Lung (tissue), 12 donors: ENCODE data around the gene RUSC2. TPM values are rescaled to one million over a fixed set of nuclear protein-coding genes. Genes with fewer than 3 reads are reported as not detected.

Source experiments
- ATAC-seq: fragments of 200-7000 bp; cut with Tn5 transposase; one replicate; pipeline ENCODE4 v1.9.1; 2020; ENCODE audit warnings: moderate number of reproducible peaks; ENCODE audit not compliant: insufficient read depth, low FRiP score
- DNase-seq, 3 donors: peaks; one replicate each; pipeline ENCODE4 v3.0.0-alpha.2; 2013 to 2017
- H3K27ac ChIP-seq, 2 donors: one replicate each; pipeline ENCODE4 v1.5.1; 2013; ENCODE audit warnings: mild to moderate bottlenecking in 2 of 2, moderate library complexity in 2 of 2, control low read depth in 1 of 2, inconsistent platforms in 1 of 2, low read depth in 1 of 2, low read length in 1 of 2
- H3K27me3 ChIP-seq, 3 donors: one replicate each; pipeline ENCODE4 v1.5.1; 2013; ENCODE audit warnings: low read length in 2 of 3; ENCODE audit not compliant: control insufficient read depth in 3 of 3, insufficient read depth in 3 of 3
- H3K36me3 ChIP-seq, 4 donors: one replicate each; pipeline ENCODE4 v1.5.1; 2013; ENCODE audit warnings: low read length in 4 of 4, mild to moderate bottlenecking in 1 of 4, moderate library complexity in 1 of 4; ENCODE audit not compliant: control insufficient read depth in 4 of 4, insufficient read depth in 4 of 4
- H3K4me1 ChIP-seq, 5 donors: one replicate each; pipeline ENCODE4 v1.5.1; 2013; ENCODE audit warnings: low read length in 5 of 5, mild to moderate bottlenecking in 2 of 5, moderate library complexity in 1 of 5; ENCODE audit not compliant: control insufficient read depth in 5 of 5, insufficient read depth in 5 of 5
- H3K4me3 ChIP-seq: one replicate; pipeline ENCODE4 v1.5.1; 2013; ENCODE audit warnings: mild to moderate bottlenecking, control low read depth, moderate library complexity
- H3K9ac ChIP-seq, 2 donors: one replicate each; pipeline ENCODE4 v1.5.1; 2013; ENCODE audit warnings: low read length in 2 of 2, control low read depth in 1 of 2; ENCODE audit not compliant: insufficient read depth in 1 of 2
- H3K9me3 ChIP-seq, 4 donors: one replicate each; pipeline ENCODE4 v1.5.1; 2013; ENCODE audit warnings: low read length in 3 of 4, mild to moderate bottlenecking in 1 of 4, moderate library complexity in 1 of 4; ENCODE audit not compliant: control insufficient read depth in 4 of 4, insufficient read depth in 3 of 4
- WGBS, 2 donors: extraction: QIAGEN DNeasy Blood & Tissue Kit; methylation state at CpG; one replicate each; pipeline ENCODE4 v1.1.7; 2013; 5-methylcytosine and 5-hydroxymethylcytosine counted together
- polyA plus RNA-seq, 2 donors: library from polyadenylated mRNA; stranded (reverse); fragments of 200-250 nt; gene quantifications; one replicate each; pipeline ENCODE4 v1.2.1, GENCODE V29; 2013
- total RNA-seq, 2 donors: library from RNA; depleted of rRNA in 1 of 2; stranded (reverse); fragments of >200 nt in 1 of 2; gene quantifications; one replicate each; pipeline ENCODE4 v1.2.1, GENCODE V29; 2014 to 2021
- TF ChIP-seq, protein P1 (sequence below): IDR thresholded peaks from 2 replicates; pipeline ENCODE4 v1.5.1; 2012; ENCODE audit warnings: mild to moderate bottlenecking; ENCODE audit errors: control extremely low read depth, extremely low read depth
- donor health status: control.
- donor health status: control.
- donor health status: Bipolar disorder and iron deficiency.
- donor health status: healthy.
- donor health status: DM: yes; HTN: yes; CAD: no.

The RUSC2 gene
- total and polyA plus RNA-seq, 4 donors = 12.2 to 25.7 (median 14.7) TPM

DNA sequence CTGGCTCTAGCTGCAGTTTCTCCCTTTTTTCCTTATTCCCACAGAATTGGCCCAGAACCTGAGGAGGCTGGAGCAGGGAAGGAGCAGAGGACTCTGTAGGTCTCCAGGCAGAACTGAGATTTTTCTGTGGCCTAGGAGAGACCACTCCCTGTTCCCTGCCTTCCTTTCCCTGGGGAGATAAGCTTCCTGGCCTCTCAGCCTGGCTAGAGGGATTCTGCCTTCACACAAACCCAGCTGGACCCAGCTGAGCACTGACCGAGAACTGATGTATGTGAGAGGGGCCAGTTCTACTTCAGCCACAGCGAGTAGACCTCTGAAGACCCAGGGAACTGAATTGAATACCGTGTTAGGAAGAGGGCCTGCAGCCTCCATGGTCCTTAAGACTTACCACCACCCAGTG, 48.0 kb downstream of the RUSC2 start:
- peaks cover 15 to 30% (median 26%) of the 10 kb centered on the region in 5 donors for H3K4me1 ChIP-seq
- H3K4me3 ChIP-seq = no peak overlapping the region
- H3K9ac ChIP-seq = peak overlapping the region in 1 of 2 donors; percentile 88
- no peaks in the 10 kb centered on the region for H3K36me3 ChIP-seq
- TF ChIP-seq, protein P1, sequence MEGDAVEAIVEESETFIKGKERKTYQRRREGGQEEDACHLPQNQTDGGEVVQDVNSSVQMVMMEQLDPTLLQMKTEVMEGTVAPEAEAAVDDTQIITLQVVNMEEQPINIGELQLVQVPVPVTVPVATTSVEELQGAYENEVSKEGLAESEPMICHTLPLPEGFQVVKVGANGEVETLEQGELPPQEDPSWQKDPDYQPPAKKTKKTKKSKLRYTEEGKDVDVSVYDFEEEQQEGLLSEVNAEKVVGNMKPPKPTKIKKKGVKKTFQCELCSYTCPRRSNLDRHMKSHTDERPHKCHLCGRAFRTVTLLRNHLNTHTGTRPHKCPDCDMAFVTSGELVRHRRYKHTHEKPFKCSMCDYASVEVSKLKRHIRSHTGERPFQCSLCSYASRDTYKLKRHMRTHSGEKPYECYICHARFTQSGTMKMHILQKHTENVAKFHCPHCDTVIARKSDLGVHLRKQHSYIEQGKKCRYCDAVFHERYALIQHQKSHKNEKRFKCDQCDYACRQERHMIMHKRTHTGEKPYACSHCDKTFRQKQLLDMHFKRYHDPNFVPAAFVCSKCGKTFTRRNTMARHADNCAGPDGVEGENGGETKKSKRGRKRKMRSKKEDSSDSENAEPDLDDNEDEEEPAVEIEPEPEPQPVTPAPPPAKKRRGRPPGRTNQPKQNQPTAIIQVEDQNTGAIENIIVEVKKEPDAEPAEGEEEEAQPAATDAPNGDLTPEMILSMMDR = no peak
- ATAC-seq (no peak), DNase-seq (peak; percentile 45 to 75 (median 65))
- 48 to 67% methylated on average over 3 of the region's 3 CpGs for WGBS, 2 donors
- peak overlapping the region; percentile 80 to 89 for H3K27ac ChIP-seq
- H3K9me3 ChIP-seq = no peaks in the 10 kb centered on the region
- H3K27me3 ChIP-seq = no peaks in the 10 kb centered on the region

DNA sequence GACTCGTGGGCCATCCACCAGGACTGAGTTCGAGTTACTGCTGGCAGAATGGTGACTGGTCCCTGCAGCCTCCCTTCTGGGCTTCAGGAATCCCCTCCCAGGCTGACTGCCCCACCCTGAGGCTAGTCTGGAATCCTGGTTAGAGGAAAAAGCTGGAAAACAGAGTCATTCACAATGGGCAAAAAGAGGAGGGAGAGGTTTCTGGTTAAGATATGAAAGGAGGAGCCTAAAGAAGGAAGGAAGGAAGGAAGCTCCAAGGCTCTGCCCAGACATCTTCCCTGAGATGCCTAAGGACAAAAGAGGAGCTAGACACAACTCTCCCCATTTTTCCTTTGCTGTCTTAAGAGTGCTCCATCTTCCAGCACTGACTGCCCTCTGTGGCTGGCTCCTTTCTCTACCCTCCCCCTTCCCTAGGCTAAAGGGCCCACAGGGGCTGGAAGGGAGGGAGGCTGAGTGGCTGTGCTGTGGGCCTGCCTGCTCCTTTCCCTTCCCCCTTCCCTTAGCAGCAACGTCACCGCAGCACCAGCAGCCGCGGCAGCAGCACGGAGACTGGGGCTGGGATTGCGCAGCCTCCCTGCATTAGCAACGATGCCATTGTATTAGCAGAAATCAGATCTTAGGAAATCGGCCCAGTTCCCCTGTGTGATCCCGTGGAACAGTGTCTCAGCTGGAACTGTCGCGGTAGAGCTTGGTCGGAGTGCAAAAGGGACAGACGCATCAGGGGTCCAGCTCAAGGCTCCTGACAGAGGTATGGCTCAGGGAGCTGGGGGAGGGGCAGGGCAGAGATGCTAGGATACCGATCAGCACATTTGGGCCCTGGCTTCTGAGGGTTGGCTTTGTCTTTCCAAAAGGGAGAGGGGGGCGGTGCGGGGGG, 48.7 kb downstream of the RUSC2 start:
- Histone ChIP-seq H3K9ac (peak overlapping the region; percentile 66 to 88), H3K9me3 (no peaks in the 10 kb centered on the region)

More for the DNA sequence above, 48.7 kb downstream of the RUSC2 start:
- TF ChIP-seq, protein P1 = no peak
- ATAC-seq (peak; percentile 82), DNase-seq (peak; percentile 89 to 93 (median 93))
- no peak overlapping the region for H3K4me3 ChIP-seq
- H3K27me3 ChIP-seq = no peaks in the 10 kb centered on the region
- H3K36me3 ChIP-seq = no peaks in the 10 kb centered on the region
- 26 to 27% methylated on average over 17 to 18 of the region's 18 CpGs for WGBS, 2 donors
- peaks cover 15 to 27% (median 25%) of the 10 kb centered on the region in 5 donors for H3K4me1 ChIP-seq
- peak overlapping the region; percentile 80 to 89 for H3K27ac ChIP-seq

Other genes with a start within 250 kb of the RUSC2 start
- 10 to 100 TPM; 13.7 to 46.9 TPM for gene TESK1, start 115.2 kb downstream of the RUSC2 start, total RNA-seq
- gene TESK1, start 115.2 kb downstream of the RUSC2 start, polyA plus RNA-seq = 10 to 100 TPM; 20.8 to 40.1 TPM
- 1 to 10 TPM; 5.2 to 6.6 TPM for gene CD72, start 128.3 kb downstream of the RUSC2 start, total RNA-seq
- 10 to 100 TPM in 1 of 2 donors, 1 to 10 TPM in 1; 3.1 to 10.6 TPM for gene CD72, start 128.3 kb downstream of the RUSC2 start, polyA plus RNA-seq
- 1 to 10 TPM in 1 of 2 donors, under 1 TPM in 1; 0.92 to 3.8 TPM for gene SIT1, start 160.8 kb downstream of the RUSC2 start, total RNA-seq
- gene SIT1, start 160.8 kb downstream of the RUSC2 start, polyA plus RNA-seq = 1 to 10 TPM in 1 of 2 donors, under 1 TPM in 1; 0.87 to 1.9 TPM
- over 10,000 TPM; 30,229 to 39,735 TPM for gene RMRP, start 167.9 kb downstream of the RUSC2 start, total RNA-seq
- 100 to 1,000 TPM in 1 of 2 donors, 10 to 100 TPM in 1; 44.8 to 325 TPM for gene RMRP, start 167.9 kb downstream of the RUSC2 start, polyA plus RNA-seq
- 10 to 100 TPM in 1 of 2 donors, 1 to 10 TPM in 1; 9.9 to 32.8 TPM for gene CCDC107, start 168.2 kb downstream of the RUSC2 start, total RNA-seq
- 10 to 100 TPM; 29.2 to 53.9 TPM for gene CCDC107, start 168.2 kb downstream of the RUSC2 start, polyA plus RNA-seq
- gene ARHGEF39, start 175.1 kb downstream of the RUSC2 start, total RNA-seq = 1 to 10 TPM; 1.3 TPM
- 1 to 10 TPM in 1 of 2 donors, under 1 TPM in 1; 0.47 to 1.4 TPM for gene ARHGEF39, start 175.1 kb downstream of the RUSC2 start, polyA plus RNA-seq
- 1 to 10 TPM in 1 of 2 donors, under 1 TPM in 1; 0.88 to 1.6 TPM for gene CA9, start 183.8 kb downstream of the RUSC2 start, total RNA-seq
- gene CA9, start 183.8 kb downstream of the RUSC2 start, polyA plus RNA-seq = 1 to 10 TPM; 1.1 to 2.4 TPM
- gene TPM2, start 199.8 kb downstream of the RUSC2 start, total RNA-seq = 100 to 1,000 TPM in 1 of 2 donors, 10 to 100 TPM in 1; 96.0 to 229 TPM
- gene TPM2, start 199.8 kb downstream of the RUSC2 start, polyA plus RNA-seq = 100 to 1,000 TPM; 189 to 494 TPM
- gene TLN1, start 242.1 kb downstream of the RUSC2 start, total RNA-seq = 100 to 1,000 TPM; 206 to 501 TPM
- gene TLN1, start 242.1 kb downstream of the RUSC2 start, polyA plus RNA-seq = 100 to 1,000 TPM in 1 of 2 donors, 10 to 100 TPM in 1; 71.5 to 319 TPM
- gene CREB3, start 242.6 kb downstream of the RUSC2 start, total RNA-seq = 10 to 100 TPM; 25.1 to 43.3 TPM
- 10 to 100 TPM; 38.7 to 39.0 TPM for gene CREB3, start 242.6 kb downstream of the RUSC2 start, polyA plus RNA-seq